ENCODE data around the gene CLN5.

DNA sequence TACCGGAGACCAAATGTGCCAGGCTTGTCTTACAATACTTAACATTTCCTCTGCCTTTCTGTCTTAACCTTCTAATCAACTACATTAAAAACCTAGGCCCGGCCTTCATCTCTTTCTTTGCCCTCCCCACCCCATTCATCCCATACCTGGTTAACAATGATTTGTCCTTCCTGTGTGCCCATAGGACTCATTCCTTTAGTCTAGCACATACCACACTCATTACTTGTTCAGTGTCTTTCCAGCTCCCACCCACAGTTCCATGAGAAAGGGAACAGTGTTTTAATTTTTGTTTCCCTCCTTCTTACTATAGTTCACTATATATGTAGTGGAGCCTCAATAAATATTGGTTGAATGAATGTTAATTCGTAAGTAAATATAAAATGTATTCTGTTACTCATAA, 2.4 kb downstream of the CLN5 start:
- TF ChIP-seq HNF4A (CRISPR knock-in tag; IDR thresholded peaks at IDR 0.05) (no peak), TFAP4 (IDR thresholded peaks at IDR 0.05; ENCODE audit: borderline replicate concordance, low read depth) (no peak), CTCF (CRISPR knock-in tag; IDR thresholded peaks at IDR 0.05) (no peak), FOXK2 (IDR thresholded peaks at IDR 0.05) (no peak), XBP1 (CRISPR knock-in tag; IDR thresholded peaks at IDR 0.05) (no peak), ELF4 (CRISPR knock-in tag; IDR thresholded peaks at IDR 0.05; ENCODE audit: borderline replicate concordance) (no peak), ZNF282 (IDR thresholded peaks at IDR 0.05; ENCODE audit: partially characterized antibody) (no peak), JUN (CRISPR knock-in tag; IDR thresholded peaks at IDR 0.05) (no peak), ZGPAT (CRISPR knock-in tag; IDR thresholded peaks at IDR 0.05) (no peak), SALL2 (CRISPR knock-in tag; IDR thresholded peaks at IDR 0.05) (no peak), MED1 (CRISPR knock-in tag; IDR thresholded peaks at IDR 0.05) (no peak)
- TF ChIP-seq, protein P1, sequence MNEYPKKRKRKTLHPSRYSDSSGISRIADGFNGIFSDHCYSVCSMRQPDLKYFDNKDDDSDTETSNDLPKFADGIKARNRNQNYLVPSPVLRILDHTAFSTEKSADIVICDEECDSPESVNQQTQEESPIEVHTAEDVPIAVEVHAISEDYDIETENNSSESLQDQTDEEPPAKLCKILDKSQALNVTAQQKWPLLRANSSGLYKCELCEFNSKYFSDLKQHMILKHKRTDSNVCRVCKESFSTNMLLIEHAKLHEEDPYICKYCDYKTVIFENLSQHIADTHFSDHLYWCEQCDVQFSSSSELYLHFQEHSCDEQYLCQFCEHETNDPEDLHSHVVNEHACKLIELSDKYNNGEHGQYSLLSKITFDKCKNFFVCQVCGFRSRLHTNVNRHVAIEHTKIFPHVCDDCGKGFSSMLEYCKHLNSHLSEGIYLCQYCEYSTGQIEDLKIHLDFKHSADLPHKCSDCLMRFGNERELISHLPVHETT (CRISPR knock-in tag; conservative IDR thresholded peaks at IDR 0.05), result no peak

Measured in HepG2 (cell line).